Activated CD4-positive, alpha-beta T cell treated with anti-CD3 and anti-CD28 coated beads for 4 hours (primary cell): ENCODE measurements around the gene ORM2.
A peak's percentile ranks its signal among the peaks of the same experiment; 100 is the strongest.
"Not testable (repeated sequence)": the region's sequence is repeated elsewhere in the genome, so short reads cannot be mapped to it uniquely, and the experiment has no call there.

ENCODE experiments used
- DNase-seq, 2 donors: peaks; one replicate each; pipeline ENCODE4 v3.0.0-alpha.2; 2020

ORM2 gene

GRCh38 chr9:114332474-114333040 lies 2.9 kb downstream of the ORM2 start:
- DNase-seq, result not testable (repeated sequence)

GRCh38 chr9:114333718-114334117 lies 4.0 kb downstream of the ORM2 start:
- not testable (repeated sequence) for DNase-seq

GRCh38 chr9:114334490-114334889 lies 4.8 kb downstream of the ORM2 start:
- no peak for DNase-seq

- DNase-seq, result no peak
Observed at GRCh38 chr9:114335745-114336144, 6.1 kb downstream of the ORM2 start.

- no peak for DNase-seq
Observed at GRCh38 chr9:114336157-114336556, 6.5 kb downstream of the ORM2 start.

GRCh38 chr9:114336699-114337395 lies 7.2 kb downstream of the ORM2 start:
- no peak for DNase-seq

- no peak for DNase-seq
Observed at GRCh38 chr9:114338187-114338586, 8.5 kb downstream of the ORM2 start.

GRCh38 chr9:114339130-114339908 lies 9.7 kb downstream of the ORM2 start:
- DNase-seq, result peak; percentile 47 to 53

GRCh38 chr9:114341152-114341830 lies 11.6 kb downstream of the ORM2 start:
- DNase-seq, result no peak

GRCh38 chr9:114341991-114342390 lies 12.3 kb downstream of the ORM2 start:
- no peak for DNase-seq

GRCh38 chr9:114342755-114343440 lies 13.2 kb downstream of the ORM2 start:
- no peak for DNase-seq

- no peak for DNase-seq
Observed at GRCh38 chr9:114343471-114344187, 14.0 kb downstream of the ORM2 start.

- no peak for DNase-seq
Observed at GRCh38 chr9:114344188-114344566, 14.5 kb downstream of the ORM2 start.

- DNase-seq, result no peak
Observed at GRCh38 chr9:114344692-114345091, 15.0 kb downstream of the ORM2 start.

GRCh38 chr9:114345493-114346065 lies 15.9 kb downstream of the ORM2 start:
- DNase-seq, result no peak

- no peak for DNase-seq
Observed at GRCh38 chr9:114346146-114346545, 16.5 kb downstream of the ORM2 start.

GRCh38 chr9:114347675-114348074 lies 18.0 kb downstream of the ORM2 start:
- DNase-seq, result no peak

GRCh38 chr9:114348261-114348905 lies 18.7 kb downstream of the ORM2 start:
- no peak for DNase-seq

- DNase-seq, result peak; percentile 68 to 78
Observed at GRCh38 chr9:114348906-114349482, 19.3 kb downstream of the ORM2 start.

- no peak for DNase-seq
Observed at GRCh38 chr9:114349713-114350480, 20.2 kb downstream of the ORM2 start.
